Activated effector memory CD4-positive, alpha-beta T cell treated with anti-CD3 and anti-CD28 coated beads, Interleukin-2, amount 50 U/mL, for 16 hours (primary cell): Measurements from ENCODE around the gene BRAT1.

Experiments used
- DNase-seq: peaks from one replicate; pipeline ENCODE4 v3.0.0-alpha.2; 2020

The BRAT1 gene

DNA sequence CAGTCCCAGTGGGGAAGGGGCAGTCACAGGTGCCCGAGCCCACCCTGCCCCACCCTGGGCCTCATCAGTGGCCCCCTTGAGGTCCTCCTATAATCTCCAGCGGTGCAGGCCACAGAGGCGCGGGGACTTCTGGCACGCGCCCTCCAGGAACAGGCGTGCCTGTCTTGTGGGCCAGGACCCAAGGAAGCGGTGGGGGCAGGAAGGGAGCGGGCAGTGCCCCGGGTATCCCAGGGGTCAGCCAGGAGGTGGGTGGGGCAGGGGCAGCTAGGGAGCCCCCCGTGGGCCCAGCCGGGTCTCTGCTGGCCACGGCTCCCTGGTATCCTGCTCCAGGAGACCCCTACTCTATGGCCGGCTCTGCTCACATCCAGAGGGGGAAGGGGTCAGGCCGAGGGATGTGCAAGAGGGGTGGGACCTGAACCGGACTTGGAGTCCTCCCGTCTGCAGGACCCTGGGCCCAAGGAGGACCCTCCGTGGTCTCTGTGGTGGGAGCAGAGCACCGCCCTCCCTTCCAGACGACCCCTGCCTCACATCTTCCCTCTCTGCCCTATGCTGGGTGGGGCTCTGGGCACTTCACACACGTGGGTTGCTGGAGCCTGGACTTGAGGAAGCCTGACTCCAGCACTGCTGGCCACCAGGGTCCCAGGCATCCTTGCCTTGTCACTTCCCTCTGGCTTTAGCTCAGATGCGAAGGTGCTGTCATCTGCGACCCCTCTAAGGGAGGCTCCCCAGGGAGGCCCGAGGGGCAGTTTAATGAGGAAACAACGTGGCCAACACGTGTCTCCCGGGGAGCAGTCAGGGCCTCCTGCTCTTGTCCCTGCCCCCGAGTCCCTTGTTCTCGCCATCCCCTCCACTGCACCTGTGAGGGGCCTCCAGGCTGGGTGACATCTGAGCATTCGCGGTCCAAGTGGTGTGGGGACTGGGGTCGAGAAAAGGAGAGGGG lies 60.9 kb downstream of the BRAT1 start:
- no peak for DNase-seq

DNA sequence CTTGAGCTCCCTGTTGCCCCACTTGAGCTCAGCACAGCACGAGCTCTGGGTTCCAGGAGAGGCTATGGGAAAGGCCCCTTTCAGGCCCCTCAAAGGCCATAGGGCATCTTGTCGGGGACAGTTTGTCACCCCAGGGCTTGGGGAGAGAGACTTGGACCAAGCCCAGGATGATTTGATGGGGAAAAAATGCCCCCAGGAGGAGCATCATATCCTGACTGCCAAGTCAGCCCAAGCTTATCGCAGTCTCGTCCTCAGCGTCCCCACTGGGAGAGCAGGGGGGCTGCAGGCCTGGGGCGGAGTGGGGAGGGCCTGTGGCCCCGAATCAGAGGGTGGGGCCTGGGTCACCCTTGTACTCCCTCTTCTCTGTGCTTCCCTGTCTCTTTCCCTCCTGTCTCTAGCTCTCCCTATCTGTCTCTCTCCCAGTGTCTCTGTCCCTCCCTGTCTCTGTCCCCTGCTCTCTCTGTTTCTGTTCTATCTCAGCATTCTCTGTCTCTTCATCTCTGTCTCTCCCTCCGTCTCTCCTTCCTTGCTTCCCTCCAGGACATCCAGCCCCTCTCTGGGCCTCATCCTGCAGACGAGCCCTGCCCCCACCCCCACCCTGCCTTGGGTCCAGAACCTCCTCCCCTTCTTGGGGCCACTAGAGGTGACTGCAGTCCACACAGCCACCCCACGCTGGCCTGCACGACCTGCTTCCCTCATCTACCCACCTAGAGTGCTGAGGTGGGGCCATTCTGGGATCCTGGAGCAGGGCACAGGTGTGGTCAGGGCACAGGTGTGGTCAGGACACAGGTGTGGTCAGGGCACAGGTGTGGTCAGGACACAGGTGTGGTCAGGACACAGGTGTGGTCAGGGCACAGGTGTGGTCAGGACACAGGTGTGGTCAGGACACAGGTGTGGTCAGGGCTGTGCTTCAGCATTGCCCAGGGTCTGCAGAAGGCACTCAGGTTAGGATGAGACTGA lies 61.8 kb downstream of the BRAT1 start:
- DNase-seq, result no peak

DNA sequence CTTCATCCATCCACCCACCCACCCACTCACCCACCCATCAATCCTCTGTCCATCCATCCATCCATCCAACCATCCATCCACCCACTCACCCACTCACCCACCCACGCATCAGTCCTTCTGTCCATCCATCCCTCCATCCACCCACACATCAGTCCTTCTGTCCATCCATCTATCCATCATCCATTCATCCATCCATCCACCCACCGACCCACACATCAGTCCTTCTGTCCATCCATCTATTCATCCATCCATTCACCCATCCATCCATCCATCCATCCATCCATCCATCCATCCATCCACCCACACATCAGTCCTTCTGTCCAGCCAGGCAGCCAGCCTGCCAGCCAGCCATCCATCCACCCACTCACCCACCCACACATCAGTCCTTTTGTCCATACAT lies 63.3 kb downstream of the BRAT1 start:
- no peak for DNase-seq

DNA sequence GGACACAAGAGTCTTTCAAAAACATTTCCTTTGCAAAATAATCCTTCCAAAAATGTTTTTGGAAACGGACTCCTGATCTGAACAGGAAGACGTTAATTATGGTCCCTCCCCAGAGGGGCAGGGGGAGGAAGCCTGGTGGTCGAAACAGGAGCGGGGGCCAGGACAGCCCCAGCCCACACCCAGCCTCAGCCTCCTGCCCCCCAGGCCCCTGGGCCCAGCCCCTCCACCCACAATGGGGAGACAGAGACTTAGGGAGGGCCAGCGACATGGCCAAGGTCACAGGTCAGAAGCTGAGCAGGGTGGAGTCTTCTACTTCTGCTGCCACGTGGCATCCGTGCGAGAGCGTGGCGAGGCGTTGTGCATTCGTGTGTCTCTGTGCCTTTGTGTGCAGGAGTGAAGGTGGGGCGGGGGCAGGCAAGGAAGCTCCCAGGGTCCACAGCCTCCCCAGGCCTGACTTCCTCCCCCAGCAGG lies 65.1 kb downstream of the BRAT1 start:
- no peak for DNase-seq

DNA sequence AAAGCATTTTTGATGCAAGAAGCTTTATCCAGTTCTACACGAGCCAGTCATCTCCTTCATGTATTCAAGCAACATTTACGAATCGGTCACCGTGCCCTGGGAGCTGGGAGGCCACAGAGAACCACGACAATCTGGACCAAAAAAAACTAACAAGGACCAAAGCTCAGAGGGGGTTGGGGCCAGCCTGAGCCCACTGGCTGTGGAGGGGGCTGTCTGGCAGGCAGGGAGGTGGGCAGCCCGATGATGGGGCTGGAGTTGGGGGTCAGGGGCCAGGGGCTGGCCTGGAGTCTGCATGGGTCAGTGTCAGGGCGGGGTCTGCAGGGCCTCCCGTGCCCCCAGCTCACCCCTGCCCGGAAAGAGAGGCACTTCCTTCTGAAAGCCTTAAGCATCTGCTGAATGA lies 66.6 kb downstream of the BRAT1 start:
- no peak for DNase-seq

DNA sequence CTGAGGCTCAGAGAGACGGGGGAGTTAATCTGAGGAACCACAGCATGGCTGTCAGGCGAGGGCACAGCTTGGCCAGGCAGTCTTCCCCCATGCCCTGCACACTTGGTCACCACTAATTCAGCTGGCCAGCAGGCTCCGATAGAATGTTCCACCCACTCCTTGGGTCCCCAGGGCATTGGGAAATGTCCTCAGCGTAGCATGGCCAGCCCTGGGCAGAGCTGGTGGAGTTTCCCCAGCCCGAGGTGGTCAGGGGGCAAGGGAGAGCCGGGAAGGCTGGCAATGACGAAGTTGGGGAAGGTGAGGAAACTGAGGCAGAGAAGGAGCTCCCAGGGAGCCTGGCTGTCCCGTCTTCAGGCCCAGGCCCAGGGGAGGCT lies 67.1 kb downstream of the BRAT1 start:
- no peak for DNase-seq
